GM18867 (cell line): Measurements from ENCODE around the gene ZNF699.
"Not testable (repeated sequence)": the region's sequence is repeated elsewhere in the genome, so short reads cannot be mapped to it uniquely, and the experiment has no call there.

ENCODE experiments used
- ATAC-seq: cut with Tn5 transposase; IDR thresholded peaks from one replicate; pipeline ENCODE4 v1.9.1; 2021; ENCODE audit warnings: mild to moderate bottlenecking, moderate library complexity; ENCODE audit not compliant: unreplicated experiment

Gene ZNF699

DNA sequence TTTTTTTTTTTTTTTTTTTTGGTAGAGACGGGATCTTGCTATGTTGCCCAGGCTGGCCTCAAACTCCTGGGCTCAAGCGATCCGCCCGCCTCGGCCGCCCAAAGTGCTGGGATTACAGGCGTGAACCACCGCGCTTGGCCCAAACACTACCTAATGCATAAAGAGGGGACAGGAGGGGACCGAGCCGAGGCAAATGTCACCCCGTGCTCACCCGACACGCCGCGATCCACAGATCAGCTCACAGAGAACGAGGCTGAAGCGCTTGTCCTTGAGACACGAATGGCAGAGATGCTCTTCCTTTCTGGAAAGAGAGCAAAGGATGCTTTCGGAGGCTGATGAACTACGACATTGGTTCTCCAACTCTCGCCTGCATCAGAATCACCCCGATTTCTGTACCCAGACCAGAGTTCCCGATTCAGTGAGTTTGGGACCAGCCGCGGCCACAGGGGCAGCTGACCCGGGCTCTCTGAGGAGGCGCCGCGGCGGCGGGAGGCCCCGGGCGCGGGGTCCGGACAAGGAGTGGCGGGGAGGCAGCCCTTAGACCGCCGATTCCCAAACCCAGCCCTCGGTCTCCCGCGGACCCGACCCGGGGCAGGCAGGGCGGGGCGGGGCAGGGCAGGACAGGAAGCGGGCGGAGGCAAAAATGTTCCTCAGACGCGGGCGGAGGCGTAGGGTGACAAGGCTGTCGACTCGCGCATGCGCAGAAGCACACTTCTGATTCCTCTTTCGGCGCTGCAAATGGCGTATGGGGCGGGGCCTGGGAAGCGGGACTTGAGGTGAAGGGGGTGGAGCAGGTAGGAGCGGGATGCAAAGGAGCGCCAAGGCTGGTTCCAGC lies at the start of gene ZNF699:
Gene ZNF699 (minus strand): TSS at position 700 of the 835 bp plus-strand sequence. CDS start 4,719 bp downstream, outside the sequence.
- ATAC-seq: peak; percentile 91

GRCh38 chr19:9354651-9355050 lies 45.0 kb upstream of the ZNF699 start:
- ATAC-seq: no peak

GRCh38 chr19:9353011-9353410 lies 43.4 kb upstream of the ZNF699 start:
- ATAC-seq: no peak

- no peak for ATAC-seq
These were observed 42.9 kb upstream of the ZNF699 start for GRCh38 chr19:9352505-9352904.

GRCh38 chr19:9348671-9349070 lies 39.0 kb upstream of the ZNF699 start:
- no peak for ATAC-seq

GRCh38 chr19:9348253-9348652 lies 38.6 kb upstream of the ZNF699 start:
- no peak for ATAC-seq

DNA sequence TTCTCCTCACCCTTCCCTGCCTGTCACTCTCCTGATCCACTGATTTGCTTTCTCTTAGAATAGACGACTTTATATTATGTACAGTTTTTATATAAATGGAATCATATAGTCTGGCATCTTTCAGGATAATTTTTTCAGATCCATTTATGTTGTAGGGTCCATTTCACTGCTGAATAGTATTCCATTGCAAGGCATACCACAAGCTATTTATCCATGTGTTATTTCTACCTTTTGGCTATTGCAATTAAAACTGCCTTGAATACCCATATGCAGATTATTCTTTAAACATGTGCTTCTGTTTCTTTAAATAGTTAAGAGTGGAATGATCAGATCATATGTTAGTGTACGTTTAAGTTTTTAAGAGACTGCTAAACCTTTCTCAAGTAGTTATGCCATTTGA lies 35.4 kb upstream of the ZNF699 start:
- ATAC-seq: no peak

- no peak for ATAC-seq
These were observed 33.1 kb upstream of the ZNF699 start for GRCh38 chr19:9342610-9343304.

DNA sequence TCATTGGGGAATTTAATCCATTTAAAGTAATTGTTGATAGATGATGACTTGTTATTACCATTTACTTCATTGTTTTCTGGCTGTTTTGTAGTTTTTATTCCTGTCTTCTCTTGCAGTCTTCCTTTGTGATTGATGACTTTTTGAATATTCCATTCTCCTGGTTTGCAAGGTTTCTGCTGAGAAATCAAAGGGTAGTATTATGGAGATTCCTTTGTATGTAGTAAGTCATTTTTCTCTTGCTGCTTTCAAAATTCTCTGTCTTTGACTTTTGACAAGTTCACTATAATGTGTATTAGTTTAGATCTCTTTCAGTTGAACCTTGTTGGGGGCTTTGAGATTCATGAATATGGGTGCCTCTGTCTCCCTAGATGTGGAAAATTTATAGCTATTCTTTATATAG lies 20.4 kb upstream of the ZNF699 start:
- ATAC-seq: no peak

DNA sequence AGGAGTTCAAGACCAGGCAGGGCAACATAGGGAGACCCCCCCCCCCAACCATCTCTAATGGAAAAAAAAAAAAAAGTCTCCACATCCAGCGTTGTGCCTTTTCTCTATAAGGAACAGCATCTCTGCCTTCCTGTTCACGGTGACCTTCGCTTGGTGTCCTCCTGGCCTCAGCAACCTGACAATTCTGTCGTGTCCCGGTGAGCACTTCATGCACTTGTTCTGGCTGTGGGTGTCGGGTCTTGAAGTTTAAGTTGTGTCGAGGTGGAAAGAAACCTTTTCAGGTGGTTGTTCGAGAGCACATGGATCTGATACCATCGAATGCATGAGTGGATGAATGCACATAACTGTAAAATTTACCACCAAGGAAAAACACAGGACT lies 14.9 kb upstream of the ZNF699 start:
- no peak for ATAC-seq

- peak; percentile 95 for ATAC-seq
These were observed 14.4 kb upstream of the ZNF699 start, which contains the start of gene ZNF559 for GRCh38 chr19:9323919-9324583. Gene ZNF559, plus strand, starts transcription at chr19:9324179. Its CDS starts 14,371 bp downstream, at chr19:9338550.

DNA sequence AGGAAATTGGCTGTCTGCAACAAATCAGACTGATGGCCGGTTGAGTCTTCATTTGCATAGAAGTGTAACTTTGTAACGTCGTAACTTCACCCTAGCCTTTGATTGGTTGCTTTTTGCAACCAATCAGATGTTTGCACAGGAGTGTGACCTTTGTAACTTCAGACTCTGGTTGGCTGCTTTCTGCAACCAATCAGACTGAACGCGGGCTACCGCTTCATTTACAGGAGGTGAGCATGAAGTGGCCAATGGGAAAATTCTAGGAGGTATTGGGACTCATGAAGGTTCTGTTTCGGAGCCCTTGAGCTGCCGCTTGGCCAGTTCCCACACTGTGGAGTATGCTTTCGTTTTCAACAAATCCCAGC lies 13.9 kb upstream of the ZNF699 start:
- peak; percentile 32 for ATAC-seq

GRCh38 chr19:9322201-9322600 lies 12.6 kb upstream of the ZNF699 start:
- not testable (repeated sequence) for ATAC-seq

DNA sequence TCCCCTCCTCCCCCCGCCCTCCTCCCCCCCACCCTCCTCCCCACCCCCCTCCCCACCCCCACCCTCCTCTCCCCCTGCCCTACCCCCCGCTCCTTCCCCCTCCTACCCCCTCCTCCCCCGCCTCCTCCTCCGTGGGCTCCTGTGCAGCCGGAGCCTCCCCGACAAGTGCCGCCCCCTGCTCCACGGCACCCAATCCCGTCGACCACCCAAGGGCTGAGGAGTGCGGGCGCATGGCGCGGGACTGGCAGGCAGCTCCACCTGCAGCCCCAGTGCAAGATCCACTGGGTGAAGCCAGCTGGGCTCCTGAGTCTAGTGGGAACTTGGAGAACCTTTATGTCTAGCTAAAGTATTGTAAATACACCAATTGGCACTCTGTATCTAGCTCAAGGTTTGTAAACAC lies 12.1 kb upstream of the ZNF699 start:
- not testable (repeated sequence) for ATAC-seq

DNA sequence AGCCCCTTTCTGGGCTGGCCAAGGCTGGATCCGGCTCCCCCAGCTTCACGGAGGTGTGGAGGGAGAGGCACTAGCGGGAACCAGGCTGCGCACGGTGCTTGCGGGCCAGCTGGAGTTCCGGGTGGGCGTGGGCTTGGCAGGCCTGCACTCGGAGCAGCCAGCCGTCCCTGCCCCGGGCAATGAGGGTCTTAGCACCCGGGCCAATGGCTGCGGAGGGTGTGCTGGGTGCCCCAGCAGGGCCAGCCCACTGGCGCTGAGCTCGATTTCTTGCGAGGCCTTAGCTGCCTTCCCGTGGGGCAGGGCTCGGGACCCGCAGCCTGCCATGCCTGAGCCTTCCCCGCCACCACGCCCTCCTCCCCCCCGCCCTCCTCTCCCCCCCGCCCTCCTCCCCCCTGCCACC lies 11.7 kb upstream of the ZNF699 start:
- no peak for ATAC-seq

DNA sequence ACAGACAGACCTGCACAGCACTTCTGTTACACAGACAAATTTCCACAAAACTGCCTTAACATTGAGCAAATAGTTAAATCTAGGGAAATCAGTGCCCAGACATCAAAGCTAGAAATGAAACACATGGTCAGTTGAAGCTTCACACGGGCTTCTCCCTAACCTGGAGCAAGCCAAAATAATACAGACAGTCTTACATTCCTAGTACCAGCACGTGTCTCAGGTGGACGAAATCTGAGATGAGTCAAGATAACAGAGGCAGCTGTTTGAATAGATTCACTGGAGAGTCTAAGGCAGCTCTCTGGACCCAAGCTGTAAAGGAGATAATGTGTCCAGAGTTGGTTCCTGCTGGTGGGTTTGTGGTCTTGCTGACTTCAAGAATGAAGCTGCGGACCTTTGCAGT lies 4.1 kb upstream of the ZNF699 start:
- ATAC-seq: no peak

GRCh38 chr19:9309974-9310446 lies 372 bp upstream of the ZNF699 start:
- peak; percentile 68 for ATAC-seq

DNA sequence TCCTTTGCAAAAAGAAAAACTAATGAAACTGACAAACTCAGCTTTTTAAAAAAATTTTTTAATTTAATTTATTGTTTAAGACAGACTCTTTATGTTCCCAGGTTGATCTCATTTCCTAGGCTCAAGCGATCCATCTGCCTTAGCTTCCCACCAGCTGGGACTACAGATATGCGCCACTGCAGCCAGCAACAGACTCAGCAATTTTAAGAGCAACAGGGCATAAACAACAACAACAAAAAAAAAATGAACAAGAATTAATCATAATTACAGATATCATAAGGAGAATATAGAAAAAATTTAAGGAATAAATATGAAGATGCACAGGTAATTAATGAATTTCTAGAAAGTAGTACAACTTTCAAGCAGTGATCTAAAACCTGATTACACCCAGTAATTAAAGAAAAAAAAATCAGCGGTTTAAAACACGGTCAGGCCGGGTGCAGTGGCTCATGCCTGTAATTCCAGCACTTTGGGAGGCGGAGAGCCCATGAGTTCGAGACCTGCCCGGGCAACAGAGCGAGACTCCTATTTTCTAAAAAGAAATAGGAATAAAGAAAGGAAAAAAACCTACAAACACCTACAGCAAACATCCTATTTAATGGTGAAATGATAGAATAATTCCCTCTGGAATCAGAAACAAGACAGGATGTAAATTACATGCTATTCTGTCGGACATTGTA lies 1.4 kb downstream of the ZNF699 start:
- ATAC-seq: no peak

- no peak for ATAC-seq
These were observed 3.2 kb downstream of the ZNF699 start for GRCh38 chr19:9306443-9306842.

DNA sequence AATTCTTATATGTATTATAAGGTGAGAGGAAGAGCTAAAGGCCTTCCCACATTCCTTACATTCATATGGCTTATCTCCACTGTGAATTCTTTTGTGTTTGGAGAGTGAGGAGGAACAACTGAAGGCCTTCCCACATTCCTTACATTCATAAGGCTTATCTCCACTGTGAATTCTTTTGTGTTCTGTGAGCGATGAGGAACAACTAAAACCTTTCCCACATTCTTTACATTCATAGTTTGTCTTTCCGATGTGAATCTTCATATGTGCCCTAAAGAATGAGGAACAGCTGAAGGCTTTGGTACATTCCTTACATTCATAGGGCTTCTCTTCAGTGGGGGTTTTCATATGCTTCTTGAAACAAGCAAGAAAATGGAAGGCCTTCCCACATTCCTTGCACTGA lies 13.3 kb downstream of the ZNF699 start:
- no peak for ATAC-seq

DNA sequence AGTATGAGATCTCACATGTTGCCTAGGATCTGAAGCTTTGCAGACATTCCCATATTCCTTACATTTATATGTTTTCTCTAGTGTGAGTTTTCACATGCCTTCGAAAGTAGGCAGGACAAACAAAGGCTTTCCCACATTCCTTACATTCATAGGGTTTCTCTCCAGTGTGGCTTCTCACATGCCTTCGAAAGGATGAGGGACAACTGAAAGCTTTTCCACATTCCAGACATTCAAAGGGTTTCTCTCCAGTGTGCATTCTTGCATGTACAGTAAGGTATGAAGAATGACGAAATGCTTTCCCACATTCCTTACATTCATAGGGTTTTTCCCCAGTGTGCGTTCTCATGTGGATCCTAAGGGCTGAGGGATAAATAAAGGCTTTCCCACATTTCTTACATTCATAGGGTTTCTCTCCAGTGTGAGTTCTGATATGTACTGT lies 14.2 kb downstream of the ZNF699 start:
- no peak for ATAC-seq
